Head of caudate nucleus (tissue), 42 donors: ENCODE results near the gene POLR3GL.

Experiments used
- DNase-seq, 42 donors: peaks; one replicate each; pipeline versions ENCODE4 v3.0.0 to v3.0.0-alpha.2; 2020 to 2021; ENCODE audit warnings: mixed read lengths in 7 of 42
- intact Hi-C: fragments of 100-400 bp; cut with DNase I; formaldehyde crosslinking; loops from one replicate; pipeline ENCODE4 v1.15.0; 2022

The POLR3GL gene

DNA sequence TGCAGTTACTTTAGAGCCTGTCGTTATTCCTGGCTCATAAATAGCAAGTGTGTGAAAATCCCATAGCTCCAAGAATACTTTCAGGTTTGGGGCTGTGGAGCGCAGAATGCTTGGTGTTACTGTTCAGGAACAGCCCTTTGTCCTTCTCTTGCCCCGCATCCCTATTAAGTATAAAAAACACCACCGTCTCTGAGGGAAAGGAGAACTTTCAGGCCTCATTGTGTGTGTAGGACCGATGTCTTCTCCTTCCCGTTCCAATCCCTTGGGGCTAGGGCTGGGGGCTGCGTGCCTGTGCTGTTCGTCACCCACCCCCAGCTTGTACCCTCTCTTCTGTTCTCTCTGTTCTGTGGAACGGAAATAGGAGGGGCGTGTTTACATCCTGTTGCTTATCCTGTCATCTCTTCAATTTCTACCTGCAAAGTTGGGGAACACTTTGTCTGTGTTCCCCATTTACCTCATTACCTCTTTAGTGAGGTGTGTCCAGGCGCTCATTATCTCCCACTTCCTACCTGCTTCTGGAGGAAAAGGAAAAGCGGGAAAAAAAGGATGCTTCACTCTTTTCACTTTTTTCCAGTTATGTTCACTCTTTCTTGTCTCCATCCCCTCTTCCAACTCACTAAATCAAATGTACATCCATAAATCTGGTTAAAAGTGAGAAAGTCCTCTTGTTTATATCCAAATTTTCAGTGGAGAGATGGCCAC is 32.7 kb downstream of the POLR3GL start:
- DNase-seq, result peak in 14 of 42 donors; percentile 14 to 60 (median 34)
- intact Hi-C loops, result loop anchor here (5.0 kb wide), 1 partner anchor 35 kb away; the partner anchor contains the start of genes ANKRD34A and POLR3GL

GRCh38 chr1:145997718-145998023 is 33.2 kb downstream of the POLR3GL start:
- peak in 1 of 42 donors; percentile 48 for DNase-seq
- intact Hi-C loops, result loop anchor here (5.0 kb wide), 1 partner anchor 35 kb away; the partner anchor contains the start of genes ANKRD34A and POLR3GL

DNA sequence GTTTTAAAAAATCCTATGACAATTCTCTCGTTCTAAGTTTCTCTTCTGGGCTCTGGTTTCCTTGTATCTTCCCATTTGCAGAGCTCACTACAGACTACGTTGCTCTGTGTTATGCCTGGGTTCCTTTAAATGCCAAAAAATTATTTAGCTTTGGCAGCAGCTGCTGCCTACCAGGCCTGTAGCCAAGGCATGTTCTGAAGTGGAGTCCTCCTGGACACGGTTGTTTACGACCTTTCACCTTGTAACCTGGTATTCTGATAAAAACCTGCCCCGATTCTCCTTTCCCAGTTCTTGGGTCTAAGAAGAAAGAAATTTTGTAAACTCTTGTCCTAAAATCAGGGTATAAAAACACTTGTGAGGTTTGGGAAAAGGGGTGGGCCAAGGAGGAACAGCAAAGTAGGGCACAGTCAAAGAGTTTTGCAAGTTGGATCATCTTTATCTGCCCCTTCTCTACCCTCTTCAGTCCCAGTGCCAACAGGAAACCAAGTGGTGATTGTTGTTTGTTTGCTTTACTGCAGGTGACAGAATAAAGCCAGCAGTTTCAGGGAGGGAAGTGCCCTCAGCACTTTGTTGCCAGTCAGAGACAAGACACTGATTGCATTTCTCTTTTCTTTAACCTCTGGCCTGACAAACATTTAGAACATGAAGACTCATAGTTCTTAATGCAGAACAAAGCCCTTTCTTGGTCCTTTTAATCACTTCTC is 35.0 kb downstream of the POLR3GL start:
- DNase-seq, result no peak
- intact Hi-C loops, result loop anchor here (5.0 kb wide), 1 partner anchor 37 kb away; the partner anchor contains the start of genes ANKRD34A and POLR3GL

DNA sequence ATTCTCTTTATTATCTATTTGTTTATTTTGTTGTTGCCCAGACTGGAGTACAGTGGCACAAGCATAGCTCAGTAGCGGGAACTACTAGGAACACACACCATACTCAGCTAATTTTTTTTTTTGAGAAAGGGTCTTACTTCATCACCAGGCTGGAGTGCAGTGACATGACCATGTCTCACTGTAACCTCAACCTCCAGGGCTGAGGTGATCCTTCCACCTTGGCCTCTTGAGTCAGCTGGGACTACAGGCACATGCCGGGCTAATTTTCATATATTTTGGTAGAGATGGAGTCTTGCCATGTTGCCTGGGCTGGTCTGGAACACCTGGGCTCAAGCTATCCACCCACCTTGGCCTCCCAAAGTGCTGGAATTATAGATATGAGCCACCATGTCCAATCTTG is 37.2 kb downstream of the POLR3GL start:
- intact Hi-C loops, result no loop called here
- DNase-seq, result no peak

DNA sequence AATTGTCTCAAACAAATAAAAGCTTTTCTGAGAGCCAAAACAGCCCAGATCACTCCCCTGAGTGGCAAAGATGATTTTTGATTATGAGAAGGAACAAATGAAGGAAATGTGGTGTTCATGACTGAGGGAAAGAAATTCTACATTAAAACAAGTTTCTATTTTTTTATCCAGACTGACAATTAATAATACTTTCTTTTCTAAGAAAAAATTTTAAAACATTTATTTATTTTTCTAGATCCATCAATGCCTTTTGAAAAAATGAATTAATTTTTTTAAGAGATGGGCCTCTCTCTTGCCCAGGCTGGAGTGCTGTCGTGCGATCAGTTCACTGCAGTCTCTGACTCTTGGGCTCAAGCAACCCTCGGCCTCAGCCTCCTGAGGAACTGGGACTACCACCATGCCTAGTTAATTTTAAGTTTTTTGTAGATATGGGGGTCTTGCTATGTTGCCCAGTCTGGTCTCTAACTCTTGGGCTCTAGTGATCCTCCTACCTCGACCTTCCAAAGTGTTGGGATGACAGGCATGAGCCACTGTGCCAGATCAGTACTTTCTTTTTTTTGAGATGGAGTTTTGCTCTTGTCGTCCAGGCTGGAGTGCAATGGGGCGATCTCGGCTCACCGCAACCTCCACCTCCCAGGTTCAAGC is 43.1 kb downstream of the POLR3GL start:
- DNase-seq, result no peak
- intact Hi-C loops, result no loop called here

- DNase-seq, result no peak
- intact Hi-C loops, result loop anchor here (10.0 kb wide), 1 partner anchor 115 kb away; no protein-coding TSS in a partner anchor
These were observed 45.7 kb downstream of the POLR3GL start for GRCh38 chr1:146010126-146010738.

- DNase-seq, result peak in 22 of 42 donors; percentile 35 to 79 (median 58)
- intact Hi-C loops, result loop anchor here (2.0 to 10.0 kb wide), 2 partner anchors 36 to 118 kb away; no protein-coding TSS in a partner anchor
These were observed 48.4 kb downstream of the POLR3GL start for GRCh38 chr1:146012703-146013558.

- no peak for DNase-seq
- intact Hi-C loops, result loop anchor here (2.0 to 10.0 kb wide), 2 partner anchors 37 to 119 kb away; no protein-coding TSS in a partner anchor
These were observed 49.1 kb downstream of the POLR3GL start for GRCh38 chr1:146013559-146013922.

- intact Hi-C loops, result loop anchor here (10.0 kb wide), 1 partner anchor 122 kb away; no protein-coding TSS in a partner anchor
These were observed 52.4 kb downstream of the POLR3GL start for GRCh38 chr1:146016891-146017290.

DNA sequence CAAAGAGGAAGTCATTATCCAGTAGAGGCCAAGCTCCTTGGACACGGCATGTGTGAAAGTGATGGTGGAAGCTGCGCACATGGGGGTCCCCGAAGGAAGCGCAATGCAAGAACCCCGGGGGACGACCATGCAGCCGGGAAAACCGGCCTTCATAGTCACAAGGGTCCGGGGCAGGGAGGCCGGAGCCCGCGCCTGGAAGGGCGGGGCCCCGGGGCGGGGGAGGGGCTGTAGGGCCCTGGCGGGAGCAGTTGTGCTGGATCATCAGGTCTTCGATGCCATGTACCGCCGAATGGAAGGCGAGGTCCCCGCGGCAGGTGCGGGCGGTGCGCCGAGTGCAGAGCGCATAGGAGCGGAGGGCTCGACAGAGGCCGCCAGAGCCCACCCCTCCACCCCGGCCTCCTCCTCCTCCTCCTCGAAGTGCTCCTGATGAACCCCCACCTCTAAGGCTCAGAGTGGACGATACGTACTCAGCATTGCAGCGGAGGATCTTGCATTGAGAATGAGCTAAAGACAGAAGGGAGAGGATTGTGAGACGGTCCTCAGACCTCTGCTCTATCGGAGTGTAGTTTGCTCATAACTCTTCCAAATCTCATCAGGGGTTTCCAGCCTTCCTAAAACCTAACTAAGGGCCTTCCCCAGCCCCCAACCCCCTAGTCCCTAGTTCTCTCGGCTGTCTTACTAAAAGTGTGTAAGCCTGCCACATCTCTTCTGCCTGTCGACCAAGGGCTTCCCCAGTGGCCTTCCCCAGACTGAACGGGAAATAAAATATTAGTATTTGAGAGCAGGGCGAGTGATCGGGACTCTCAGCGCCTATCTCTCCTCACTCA is 55.0 kb downstream of the POLR3GL start:
- intact Hi-C loops, result loop anchor here (10.0 kb wide), 1 partner anchor 125 kb away; no protein-coding TSS in a partner anchor
- no peak for DNase-seq

More at GRCh38 chr1:146016891-146017290, 52.4 kb downstream of the POLR3GL start:
- DNase-seq, result no peak

GRCh38 chr1:146020058-146021049 is 55.9 kb downstream of the POLR3GL start:
- intact Hi-C loops, result no loop called here
- no peak for DNase-seq

DNA sequence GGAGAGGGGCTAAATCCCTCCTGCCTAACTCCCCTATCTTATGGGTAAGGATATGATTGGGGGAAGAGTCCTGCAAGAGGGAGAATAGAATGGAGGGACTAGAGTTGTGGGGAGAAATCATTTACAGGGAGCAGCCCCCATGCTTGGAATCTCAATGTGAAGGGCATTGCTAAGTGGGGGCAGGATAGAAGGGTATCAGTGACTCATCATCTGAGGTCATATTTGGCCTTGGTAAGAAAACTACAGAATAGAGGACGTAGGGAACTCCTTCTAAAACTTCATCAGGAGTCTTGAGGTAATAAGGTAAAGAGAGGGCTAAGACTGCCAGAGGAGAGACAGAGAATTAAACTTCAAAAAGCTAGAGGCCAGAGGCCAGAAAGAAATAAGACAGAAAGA is 56.6 kb downstream of the POLR3GL start:
- no peak for DNase-seq
- intact Hi-C loops, result no loop called here

DNA sequence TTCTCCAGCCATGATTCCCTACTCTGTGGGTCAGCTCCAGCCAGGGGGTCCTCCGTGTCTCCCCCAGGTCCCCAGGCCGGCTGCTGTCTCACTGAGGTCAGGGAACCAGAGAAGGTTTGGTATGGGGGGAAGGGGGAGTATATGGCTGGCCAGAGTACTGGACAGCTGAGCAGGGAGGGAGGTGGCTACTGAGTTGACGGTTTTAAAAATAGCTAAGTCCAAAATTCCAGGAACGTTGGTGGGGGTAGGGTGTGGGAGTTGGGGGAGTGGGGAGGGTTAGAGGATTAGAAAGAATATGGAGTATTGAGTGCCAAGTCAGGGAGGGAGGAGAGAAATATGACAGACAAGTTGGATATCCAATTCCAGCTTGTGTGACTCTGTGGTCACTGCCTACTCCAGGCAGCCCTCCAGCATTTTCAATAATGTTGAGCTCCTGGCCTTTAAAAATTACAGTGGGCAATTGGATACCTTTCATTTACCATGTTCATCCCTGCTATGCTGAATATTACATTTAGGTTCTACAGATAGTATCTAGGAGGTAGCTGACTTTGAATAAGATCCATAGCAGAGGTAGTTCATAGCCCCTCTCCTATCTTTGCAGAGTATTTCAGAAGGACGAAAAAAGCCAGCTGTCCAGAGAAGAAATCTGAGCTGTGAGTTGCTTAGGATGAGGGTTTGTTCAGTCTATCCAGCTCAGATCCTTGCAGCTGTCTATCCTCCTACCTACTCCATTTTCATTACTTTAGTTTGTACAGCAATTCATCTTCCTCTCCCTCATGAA is 57.3 kb downstream of the POLR3GL start, which contains the start of gene HJV:
TSS of gene HJV (minus strand) at position 114 of the 781 bp plus-strand sequence. CDS start 1,504 bp downstream, outside the sequence.
- DNase-seq, result no peak
- intact Hi-C loops, result no loop called here

DNA sequence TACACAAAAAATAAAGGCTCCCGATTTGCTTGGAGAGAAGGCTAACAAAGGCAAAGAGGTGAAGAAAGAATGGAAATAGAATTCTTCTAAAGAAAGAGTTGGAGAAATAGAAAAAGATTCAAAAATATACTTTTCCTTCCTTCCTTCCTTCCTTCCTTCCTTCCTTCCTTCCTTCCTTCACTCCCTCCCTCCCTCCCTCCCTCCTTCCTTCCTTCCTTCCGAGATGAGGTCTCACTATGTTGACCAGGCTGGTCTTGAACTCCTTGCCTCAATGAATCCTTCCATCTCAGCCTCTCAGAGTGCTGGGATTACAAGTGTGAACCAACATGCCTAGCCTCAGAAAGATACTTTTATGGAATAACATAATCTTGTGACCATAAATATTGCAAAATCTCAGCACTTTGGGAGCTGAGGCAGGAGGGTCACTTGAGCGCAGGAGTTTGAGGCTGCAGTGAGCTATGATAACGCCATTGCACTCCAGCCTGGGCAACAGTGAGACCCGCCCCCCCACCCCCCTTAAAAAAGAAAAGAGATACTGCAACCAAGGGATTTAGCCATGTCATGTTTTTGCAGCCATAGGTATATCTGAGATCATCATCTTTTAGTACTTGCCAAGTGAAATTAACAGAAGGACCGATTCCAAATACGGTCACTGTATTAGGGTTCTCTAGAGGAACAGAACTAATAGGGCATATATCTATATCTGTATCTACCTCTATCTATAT is 58.1 kb downstream of the POLR3GL start:
- intact Hi-C loops, result no loop called here

More for the DNA sequence above, 58.1 kb downstream of the POLR3GL start:
- no peak for DNase-seq
